ENCODE measurements around the gene C19orf25. TPM values are rescaled to one million over a fixed set of nuclear protein-coding genes. Genes with fewer than 3 reads are reported as not detected.

Gene C19orf25
- total and polyA plus RNA-seq, 9 of the 15 experiments (the other 6 are each of a cell fraction or from before 2014, with no cell fraction given) = 0.79 to 96.0 (median 36.1) TPM

DNA sequence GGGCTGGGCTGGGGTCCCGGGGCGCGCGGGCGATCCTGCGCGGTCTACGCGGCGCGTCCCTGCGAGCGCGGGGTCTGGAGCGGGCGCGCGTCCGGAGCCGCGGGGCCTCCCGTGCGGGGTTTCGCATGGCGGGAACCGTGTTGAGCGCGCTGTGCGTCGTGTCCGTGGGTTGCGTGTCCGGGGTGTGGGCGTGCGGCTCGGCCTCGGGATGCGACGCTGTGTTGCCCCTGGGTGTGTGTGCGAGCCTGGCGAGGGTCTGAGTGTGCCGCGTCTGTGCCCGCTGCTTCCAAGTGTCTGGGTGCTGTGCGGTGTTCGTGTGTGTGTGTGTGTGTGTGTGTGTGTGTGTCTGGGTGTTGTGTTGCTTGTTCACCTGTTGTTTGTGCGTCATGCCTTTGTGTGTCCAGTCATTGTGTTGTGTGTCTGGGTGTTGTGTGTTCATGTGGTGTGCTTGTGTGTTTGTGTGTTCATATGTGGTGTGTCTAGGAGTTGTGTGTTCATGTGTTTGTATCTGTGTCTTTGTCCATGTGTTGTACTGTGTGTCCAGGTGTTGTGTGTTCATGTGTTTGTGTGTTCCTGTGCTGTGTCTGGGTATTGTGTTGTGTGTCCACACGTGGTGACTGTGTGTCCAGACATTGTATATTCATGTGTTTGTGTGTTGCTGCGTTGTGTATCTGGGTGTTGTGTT, 45.4 kb upstream of the C19orf25 start (continued):
- TF ChIP-seq CUX1 (CRISPR knock-in tag; IDR thresholded peaks at IDR 0.05) = no peak
- TF ChIP-seq MIER1 (IDR thresholded peaks at IDR 0.05; ENCODE audit: low read depth) = no peak; the same call in 1 of the 2 replicates
- TF ChIP-seq, protein P1, sequence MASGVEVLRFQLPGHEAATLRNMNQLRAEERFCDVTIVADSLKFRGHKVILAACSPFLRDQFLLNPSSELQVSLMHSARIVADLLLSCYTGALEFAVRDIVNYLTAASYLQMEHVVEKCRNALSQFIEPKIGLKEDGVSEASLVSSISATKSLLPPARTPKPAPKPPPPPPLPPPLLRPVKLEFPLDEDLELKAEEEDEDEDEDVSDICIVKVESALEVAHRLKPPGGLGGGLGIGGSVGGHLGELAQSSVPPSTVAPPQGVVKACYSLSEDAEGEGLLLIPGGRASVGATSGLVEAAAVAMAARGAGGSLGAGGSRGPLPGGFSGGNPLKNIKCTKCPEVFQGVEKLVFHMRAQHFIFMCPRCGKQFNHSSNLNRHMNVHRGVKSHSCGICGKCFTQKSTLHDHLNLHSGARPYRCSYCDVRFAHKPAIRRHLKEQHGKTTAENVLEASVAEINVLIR (CRISPR knock-in tag; IDR thresholded peaks at IDR 0.05) = no peak
- no peak for TF ChIP-seq PTTG1 (tag; IDR thresholded peaks at IDR 0.05; ENCODE audit: low read depth)
- peak; percentile 75; the same call in 1 of the 2 replicates for TF ChIP-seq HDGF (IDR thresholded peaks at IDR 0.05)
- TF ChIP-seq BRF2 (IDR thresholded peaks at IDR 0.05; ENCODE audit: borderline replicate concordance, insufficient read depth, insufficient read length) = no peak
- no peak for TF ChIP-seq ZNF175 (CRISPR knock-in tag; IDR thresholded peaks at IDR 0.05; ENCODE audit: low read depth)
- no peak for TF ChIP-seq PRMT5 (CRISPR knock-in tag; IDR thresholded peaks at IDR 0.05)
- no peak for TF ChIP-seq ZNF445 (CRISPR knock-in tag; IDR thresholded peaks at IDR 0.05; ENCODE audit: low read depth)
- no peak for TF ChIP-seq U2AF2 (optimal IDR thresholded peaks at IDR 0.05; ENCODE audit: low read depth, low read length)
- TF ChIP-seq, protein P2, sequence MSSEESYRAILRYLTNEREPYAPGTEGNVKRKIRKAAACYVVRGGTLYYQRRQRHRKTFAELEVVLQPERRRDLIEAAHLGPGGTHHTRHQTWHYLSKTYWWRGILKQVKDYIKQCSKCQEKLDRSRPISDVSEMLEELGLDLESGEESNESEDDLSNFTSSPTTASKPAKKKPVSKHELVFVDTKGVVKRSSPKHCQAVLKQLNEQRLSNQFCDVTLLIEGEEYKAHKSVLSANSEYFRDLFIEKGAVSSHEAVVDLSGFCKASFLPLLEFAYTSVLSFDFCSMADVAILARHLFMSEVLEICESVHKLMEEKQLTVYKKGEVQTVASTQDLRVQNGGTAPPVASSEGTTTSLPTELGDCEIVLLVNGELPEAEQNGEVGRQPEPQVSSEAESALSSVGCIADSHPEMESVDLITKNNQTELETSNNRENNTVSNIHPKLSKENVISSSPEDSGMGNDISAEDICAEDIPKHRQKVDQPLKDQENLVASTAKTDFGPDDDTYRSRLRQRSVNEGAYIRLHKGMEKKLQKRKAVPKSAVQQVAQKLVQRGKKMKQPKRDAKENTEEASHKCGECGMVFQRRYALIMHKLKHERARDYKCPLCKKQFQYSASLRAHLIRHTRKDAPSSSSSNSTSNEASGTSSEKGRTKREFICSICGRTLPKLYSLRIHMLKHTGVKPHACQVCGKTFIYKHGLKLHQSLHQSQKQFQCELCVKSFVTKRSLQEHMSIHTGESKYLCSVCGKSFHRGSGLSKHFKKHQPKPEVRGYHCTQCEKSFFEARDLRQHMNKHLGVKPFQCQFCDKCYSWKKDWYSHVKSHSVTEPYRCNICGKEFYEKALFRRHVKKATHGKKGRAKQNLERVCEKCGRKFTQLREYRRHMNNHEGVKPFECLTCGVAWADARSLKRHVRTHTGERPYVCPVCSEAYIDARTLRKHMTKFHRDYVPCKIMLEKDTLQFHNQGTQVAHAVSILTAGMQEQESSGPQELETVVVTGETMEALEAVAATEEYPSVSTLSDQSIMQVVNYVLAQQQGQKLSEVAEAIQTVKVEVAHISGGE (CRISPR knock-in tag; IDR thresholded peaks at IDR 0.05) = no peak
- no peak for TF ChIP-seq IRF9 (tag; IDR thresholded peaks at IDR 0.05)
- no peak for TF ChIP-seq SOX6 (IDR thresholded peaks at IDR 0.05)
- no peak for TF ChIP-seq ZKSCAN1 (IDR thresholded peaks at IDR 0.05; ENCODE audit: low read depth, low read length)
- TF ChIP-seq RBM34 (IDR thresholded peaks at IDR 0.05; ENCODE audit: borderline replicate concordance, insufficient read depth, low read length) = no peak

All from K562 (cell line).